AG09319 (cell line): ENCODE results near the gene TRUB2.

ENCODE experiments used
- DNase-seq: peaks from one replicate; pipeline ENCODE4 v3.0.0-alpha.2; 2010; ENCODE audit warnings: low read depth; ENCODE audit errors: extremely low read depth
- CTCF ChIP-seq: IDR thresholded peaks from 2 replicates; pipeline ENCODE4 v1.5.1; 2011; ENCODE audit warnings: low read depth, mild to moderate bottlenecking, inconsistent platforms, low read length, moderate library complexity

The TRUB2 gene

GRCh38 chr9:128314697-128315096 lies 7.5 kb downstream of the TRUB2 start:
- TF ChIP-seq CTCF: no peak
- DNase-seq: no peak

GRCh38 chr9:128310461-128310860 lies 11.8 kb downstream of the TRUB2 start:
- DNase-seq: no peak
- TF ChIP-seq CTCF: no peak

GRCh38 chr9:128309551-128309950 lies 12.7 kb downstream of the TRUB2 start:
- no peak for TF ChIP-seq CTCF
- no peak for DNase-seq

- no peak for DNase-seq
- no peak for TF ChIP-seq CTCF
Measured at GRCh38 chr9:128304971-128305288, 17.3 kb downstream of the TRUB2 start.

GRCh38 chr9:128304136-128304970 lies 17.9 kb downstream of the TRUB2 start:
- DNase-seq: no peak

GRCh38 chr9:128298535-128299482 lies 23.4 kb downstream of the TRUB2 start:
- no peak for TF ChIP-seq CTCF
- DNase-seq: no peak

More at GRCh38 chr9:128304136-128304970, 17.9 kb downstream of the TRUB2 start:
- TF ChIP-seq CTCF: no peak
